Measurements from ENCODE around the gene SNX20.

SNX20 gene

DNA sequence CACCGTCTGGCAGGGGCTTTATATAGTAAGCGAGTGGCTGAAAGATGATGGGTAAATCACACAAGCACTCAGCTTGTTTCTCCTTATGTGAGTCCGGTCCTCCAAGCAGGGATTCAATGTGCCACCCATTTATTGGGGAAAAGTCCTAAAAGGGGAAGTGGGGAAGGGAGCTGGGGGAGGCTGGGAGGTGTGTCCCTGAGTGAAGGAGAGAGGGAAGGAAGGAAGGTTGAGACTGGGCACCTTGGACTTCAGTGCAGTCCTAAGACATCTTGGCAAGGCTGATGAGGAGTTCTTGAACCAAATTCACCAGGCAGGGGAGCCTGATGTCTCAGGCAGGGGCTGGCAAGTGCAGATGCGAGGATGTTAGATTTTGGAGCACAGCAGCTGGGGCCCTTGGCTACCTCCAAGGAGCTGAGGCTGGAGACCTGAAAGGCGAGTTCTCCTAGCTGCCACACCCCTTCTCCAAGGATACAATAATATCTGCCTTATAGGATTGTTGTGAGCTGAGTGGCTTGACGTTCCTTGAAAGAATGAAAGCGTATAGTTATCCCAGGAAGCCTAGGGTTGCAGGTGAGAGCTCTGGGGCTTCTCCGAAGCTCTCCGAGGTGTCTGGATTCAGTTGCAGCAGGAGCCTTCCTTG is 37.8 kb upstream of the SNX20 start:
- ATAC-seq = no peak
- no peak for TF ChIP-seq SNAI2 (CRISPR knock-in tag; IDR thresholded peaks at IDR 0.05)
- TF ChIP-seq, protein P1, sequence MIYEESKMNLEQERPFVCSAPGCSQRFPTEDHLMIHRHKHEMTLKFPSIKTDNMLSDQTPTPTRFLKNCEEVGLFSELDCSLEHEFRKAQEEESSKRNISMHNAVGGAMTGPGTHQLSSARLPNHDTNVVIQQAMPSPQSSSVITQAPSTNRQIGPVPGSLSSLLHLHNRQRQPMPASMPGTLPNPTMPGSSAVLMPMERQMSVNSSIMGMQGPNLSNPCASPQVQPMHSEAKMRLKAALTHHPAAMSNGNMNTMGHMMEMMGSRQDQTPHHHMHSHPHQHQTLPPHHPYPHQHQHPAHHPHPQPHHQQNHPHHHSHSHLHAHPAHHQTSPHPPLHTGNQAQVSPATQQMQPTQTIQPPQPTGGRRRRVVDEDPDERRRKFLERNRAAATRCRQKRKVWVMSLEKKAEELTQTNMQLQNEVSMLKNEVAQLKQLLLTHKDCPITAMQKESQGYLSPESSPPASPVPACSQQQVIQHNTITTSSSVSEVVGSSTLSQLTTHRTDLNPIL (CRISPR knock-in tag; IDR thresholded peaks at IDR 0.05; ENCODE audit: low read depth) = no peak
- TF ChIP-seq, protein P2, sequence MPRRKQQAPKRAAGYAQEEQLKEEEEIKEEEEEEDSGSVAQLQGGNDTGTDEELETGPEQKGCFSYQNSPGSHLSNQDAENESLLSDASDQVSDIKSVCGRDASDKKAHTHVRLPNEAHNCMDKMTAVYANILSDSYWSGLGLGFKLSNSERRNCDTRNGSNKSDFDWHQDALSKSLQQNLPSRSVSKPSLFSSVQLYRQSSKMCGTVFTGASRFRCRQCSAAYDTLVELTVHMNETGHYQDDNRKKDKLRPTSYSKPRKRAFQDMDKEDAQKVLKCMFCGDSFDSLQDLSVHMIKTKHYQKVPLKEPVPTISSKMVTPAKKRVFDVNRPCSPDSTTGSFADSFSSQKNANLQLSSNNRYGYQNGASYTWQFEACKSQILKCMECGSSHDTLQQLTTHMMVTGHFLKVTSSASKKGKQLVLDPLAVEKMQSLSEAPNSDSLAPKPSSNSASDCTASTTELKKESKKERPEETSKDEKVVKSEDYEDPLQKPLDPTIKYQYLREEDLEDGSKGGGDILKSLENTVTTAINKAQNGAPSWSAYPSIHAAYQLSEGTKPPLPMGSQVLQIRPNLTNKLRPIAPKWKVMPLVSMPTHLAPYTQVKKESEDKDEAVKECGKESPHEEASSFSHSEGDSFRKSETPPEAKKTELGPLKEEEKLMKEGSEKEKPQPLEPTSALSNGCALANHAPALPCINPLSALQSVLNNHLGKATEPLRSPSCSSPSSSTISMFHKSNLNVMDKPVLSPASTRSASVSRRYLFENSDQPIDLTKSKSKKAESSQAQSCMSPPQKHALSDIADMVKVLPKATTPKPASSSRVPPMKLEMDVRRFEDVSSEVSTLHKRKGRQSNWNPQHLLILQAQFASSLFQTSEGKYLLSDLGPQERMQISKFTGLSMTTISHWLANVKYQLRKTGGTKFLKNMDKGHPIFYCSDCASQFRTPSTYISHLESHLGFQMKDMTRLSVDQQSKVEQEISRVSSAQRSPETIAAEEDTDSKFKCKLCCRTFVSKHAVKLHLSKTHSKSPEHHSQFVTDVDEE (CRISPR knock-in tag; IDR thresholded peaks at IDR 0.05) = no peak

DNA sequence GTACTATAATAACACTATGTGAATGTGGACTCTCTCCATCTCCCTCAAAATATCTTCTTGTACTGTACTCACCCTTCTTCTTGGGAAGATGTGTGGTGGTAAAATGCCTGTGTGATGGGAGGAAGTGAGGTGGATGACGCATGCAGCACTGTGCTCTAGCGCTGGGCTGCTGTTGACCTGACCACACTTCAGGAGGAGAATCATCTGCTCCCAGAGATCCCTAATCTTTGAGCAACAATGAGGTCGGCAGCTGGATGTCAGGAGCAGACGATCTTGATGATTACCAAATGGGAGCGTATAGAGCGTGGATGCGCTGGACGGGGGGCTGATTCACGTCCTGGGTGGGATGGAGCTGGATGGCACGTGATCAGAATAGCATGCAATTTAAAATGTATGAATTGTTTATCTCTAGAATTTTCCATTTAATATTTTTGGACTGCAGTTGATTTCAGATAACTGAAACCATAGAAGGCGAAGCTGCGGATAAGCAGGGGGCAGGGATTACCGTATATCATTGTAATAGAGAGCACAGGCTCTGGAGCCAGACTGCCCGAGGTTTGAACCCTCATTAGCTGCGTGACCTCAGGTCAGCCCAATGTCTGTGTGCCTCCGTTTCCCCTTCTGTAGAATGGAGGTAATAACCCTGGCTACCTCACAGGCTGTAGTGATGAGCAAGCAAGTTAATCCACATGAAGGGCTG is 37.1 kb upstream of the SNX20 start:
- no peak for ATAC-seq

DNA sequence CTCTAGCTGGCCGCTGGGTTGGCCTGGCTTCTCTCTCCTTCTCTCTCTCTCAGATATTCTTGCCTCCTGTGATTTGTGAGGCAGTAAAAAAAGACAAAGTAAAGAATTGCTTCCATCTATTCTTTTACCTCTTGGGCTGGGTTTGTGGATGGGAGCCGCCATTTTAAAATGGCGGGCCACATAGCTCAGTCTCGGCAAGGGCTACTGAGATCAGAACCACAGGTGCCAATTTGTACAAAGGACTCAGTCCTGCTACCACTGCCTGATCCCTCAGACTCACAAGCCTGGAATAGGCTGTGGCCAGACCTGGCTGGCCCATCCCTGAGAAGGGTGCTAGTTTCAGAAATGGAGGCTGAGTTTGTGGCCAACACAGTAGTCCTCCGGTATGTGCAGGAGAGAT is 36.4 kb upstream of the SNX20 start:
- ATAC-seq = no peak
- TF ChIP-seq SNAI2 (CRISPR knock-in tag; IDR thresholded peaks at IDR 0.05) (no peak), ISL1 (CRISPR knock-in tag; IDR thresholded peaks at IDR 0.05) (no peak), ARNTL (CRISPR knock-in tag; IDR thresholded peaks at IDR 0.05; ENCODE audit: borderline replicate concordance, low read depth) (no peak), CSDC2 (CRISPR knock-in tag; IDR thresholded peaks at IDR 0.05) (no peak), TCF4 (CRISPR knock-in tag; IDR thresholded peaks at IDR 0.05; ENCODE audit: borderline replicate concordance) (no peak), BACH2 (CRISPR knock-in tag; IDR thresholded peaks at IDR 0.05; ENCODE audit: borderline replicate concordance) (no peak), ZNF70 (CRISPR knock-in tag; IDR thresholded peaks at IDR 0.05) (no peak), PPARA (CRISPR knock-in tag; IDR thresholded peaks at IDR 0.05; ENCODE audit: borderline replicate concordance) (no peak), ZNF8 (CRISPR knock-in tag; IDR thresholded peaks at IDR 0.05) (no peak), ZC3H10 (CRISPR knock-in tag; IDR thresholded peaks at IDR 0.05) (no peak)

More for the DNA sequence above, 37.1 kb upstream of the SNX20 start:
- TF ChIP-seq OSR1 (CRISPR knock-in tag; IDR thresholded peaks at IDR 0.05) = no peak
- no peak for TF ChIP-seq ARNTL (CRISPR knock-in tag; IDR thresholded peaks at IDR 0.05; ENCODE audit: borderline replicate concordance, low read depth)
- TF ChIP-seq, protein P3, sequence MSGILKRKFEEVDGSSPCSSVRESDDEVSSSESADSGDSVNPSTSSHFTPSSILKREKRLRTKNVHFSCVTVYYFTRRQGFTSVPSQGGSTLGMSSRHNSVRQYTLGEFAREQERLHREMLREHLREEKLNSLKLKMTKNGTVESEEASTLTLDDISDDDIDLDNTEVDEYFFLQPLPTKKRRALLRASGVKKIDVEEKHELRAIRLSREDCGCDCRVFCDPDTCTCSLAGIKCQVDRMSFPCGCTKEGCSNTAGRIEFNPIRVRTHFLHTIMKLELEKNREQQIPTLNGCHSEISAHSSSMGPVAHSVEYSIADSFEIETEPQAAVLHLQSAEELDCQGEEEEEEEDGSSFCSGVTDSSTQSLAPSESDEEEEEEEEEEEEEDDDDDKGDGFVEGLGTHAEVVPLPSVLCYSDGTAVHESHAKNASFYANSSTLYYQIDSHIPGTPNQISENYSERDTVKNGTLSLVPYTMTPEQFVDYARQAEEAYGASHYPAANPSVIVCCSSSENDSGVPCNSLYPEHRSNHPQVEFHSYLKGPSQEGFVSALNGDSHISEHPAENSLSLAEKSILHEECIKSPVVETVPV (CRISPR knock-in tag; IDR thresholded peaks at IDR 0.05) = no peak
- TF ChIP-seq GLIS3 (CRISPR knock-in tag; IDR thresholded peaks at IDR 0.05) = no peak
- TF ChIP-seq ESRRG (CRISPR knock-in tag; IDR thresholded peaks at IDR 0.05) = no peak
- no peak for TF ChIP-seq CSDC2 (CRISPR knock-in tag; IDR thresholded peaks at IDR 0.05)

DNA sequence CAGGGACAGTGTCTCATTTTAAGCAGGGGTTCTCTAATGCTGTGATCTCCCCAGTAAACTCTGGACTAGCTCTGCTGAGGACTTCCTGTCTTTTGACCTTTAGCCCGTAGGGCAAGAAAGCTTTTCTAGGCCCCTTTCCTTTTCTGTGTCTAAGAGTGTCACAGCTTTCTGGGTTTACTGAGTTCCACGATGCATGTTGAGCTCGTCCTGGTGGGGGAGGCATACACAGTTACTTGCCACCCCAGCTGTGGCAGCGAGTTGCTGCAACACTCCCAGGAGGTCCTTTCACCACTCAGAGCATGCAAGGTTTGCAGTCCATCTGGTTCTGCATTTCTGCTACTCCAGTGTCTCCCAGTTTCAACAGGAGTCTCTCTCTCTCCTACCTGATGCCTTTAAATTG is 36.0 kb upstream of the SNX20 start:
- ATAC-seq = no peak
- TF ChIP-seq, protein P4, sequence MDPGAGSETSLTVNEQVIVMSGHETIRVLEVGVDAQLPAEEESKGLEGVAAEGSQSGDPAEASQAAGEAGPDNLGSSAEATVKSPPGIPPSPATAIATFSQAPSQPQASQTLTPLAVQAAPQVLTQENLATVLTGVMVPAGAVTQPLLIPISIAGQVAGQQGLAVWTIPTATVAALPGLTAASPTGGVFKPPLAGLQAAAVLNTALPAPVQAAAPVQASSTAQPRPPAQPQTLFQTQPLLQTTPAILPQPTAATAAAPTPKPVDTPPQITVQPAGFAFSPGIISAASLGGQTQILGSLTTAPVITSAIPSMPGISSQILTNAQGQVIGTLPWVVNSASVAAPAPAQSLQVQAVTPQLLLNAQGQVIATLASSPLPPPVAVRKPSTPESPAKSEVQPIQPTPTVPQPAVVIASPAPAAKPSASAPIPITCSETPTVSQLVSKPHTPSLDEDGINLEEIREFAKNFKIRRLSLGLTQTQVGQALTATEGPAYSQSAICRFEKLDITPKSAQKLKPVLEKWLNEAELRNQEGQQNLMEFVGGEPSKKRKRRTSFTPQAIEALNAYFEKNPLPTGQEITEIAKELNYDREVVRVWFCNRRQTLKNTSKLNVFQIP (CRISPR knock-in tag; IDR thresholded peaks at IDR 0.05; ENCODE audit: borderline replicate concordance, low read depth) = no peak
- TF ChIP-seq, protein P3 (CRISPR knock-in tag; IDR thresholded peaks at IDR 0.05) = no peak
- TF ChIP-seq ZFP3 (CRISPR knock-in tag; IDR thresholded peaks at IDR 0.05) (no peak), ARNTL (CRISPR knock-in tag; IDR thresholded peaks at IDR 0.05; ENCODE audit: borderline replicate concordance, low read depth) (no peak)
- TF ChIP-seq, protein P1 (CRISPR knock-in tag; IDR thresholded peaks at IDR 0.05; ENCODE audit: low read depth) = no peak

Measured in SK-N-SH treated with all-trans-retinoic acid at 6 μM for 48 hours (cell line).